Midbrain (tissue), 1 donor: ENCODE data around the gene SARM1.

Experiments
- DNase-seq: peaks from one replicate; lab custom pipeline; 2025; lab: John Stamatoyannopoulos, UW

SARM1 gene

GRCh38 chr17:28395968-28396367 is 24.5 kb downstream of the SARM1 start:
- DNase-seq = no peak

- DNase-seq = no peak
Measured at GRCh38 chr17:28396635-28397239, 25.2 kb downstream of the SARM1 start.

- no peak for DNase-seq
Measured at GRCh38 chr17:28397275-28397674, 25.8 kb downstream of the SARM1 start.

- no peak for DNase-seq
Measured at GRCh38 chr17:28397687-28398279, 26.3 kb downstream of the SARM1 start.

GRCh38 chr17:28398280-28398981 is 26.9 kb downstream of the SARM1 start:
- DNase-seq = no peak

GRCh38 chr17:28399808-28400207 is 28.3 kb downstream of the SARM1 start:
- no peak for DNase-seq

GRCh38 chr17:28402224-28402630 is 30.7 kb downstream of the SARM1 start:
- no peak for DNase-seq

- no peak for DNase-seq
Measured at GRCh38 chr17:28402844-28403243, 31.4 kb downstream of the SARM1 start.

- no peak for DNase-seq
Measured at GRCh38 chr17:28404007-28404406, 32.5 kb downstream of the SARM1 start.

- DNase-seq = no peak
Measured at GRCh38 chr17:28404461-28404811, 32.9 kb downstream of the SARM1 start.

GRCh38 chr17:28404812-28405570 is 33.5 kb downstream of the SARM1 start:
- no peak for DNase-seq

GRCh38 chr17:28405632-28406472 is 34.4 kb downstream of the SARM1 start, which contains the start of gene SLC46A1:
Gene SLC46A1, minus strand, starts transcription at chr17:28406212. Its CDS starts 98 bp downstream, at chr17:28406114.
- peak; percentile 27 for DNase-seq

GRCh38 chr17:28406473-28406814 is 35.0 kb downstream of the SARM1 start:
- DNase-seq = peak; percentile 18

- DNase-seq = no peak
Measured at GRCh38 chr17:28407130-28407973, 35.9 kb downstream of the SARM1 start.

GRCh38 chr17:28407974-28408306 is 36.4 kb downstream of the SARM1 start:
- DNase-seq = no peak

- DNase-seq = no peak
Measured at GRCh38 chr17:28412099-28412498, 40.6 kb downstream of the SARM1 start.

GRCh38 chr17:28413804-28414203 is 42.3 kb downstream of the SARM1 start:
- no peak for DNase-seq

GRCh38 chr17:28415886-28416285 is 44.4 kb downstream of the SARM1 start:
- no peak for DNase-seq

GRCh38 chr17:28416703-28417311 is 45.3 kb downstream of the SARM1 start:
- DNase-seq = no peak

- DNase-seq = no peak
Measured at GRCh38 chr17:28421787-28422305, 50.4 kb downstream of the SARM1 start.
